HG02798 (cell line): ENCODE measurements around the gene GNB1.
"Not testable (repeated sequence)": the region's sequence is repeated elsewhere in the genome, so short reads cannot be mapped to it uniquely, and the experiment has no call there.

Experiments used
- ATAC-seq: cut with Tn5 transposase; IDR thresholded peaks from one replicate; pipeline ENCODE4 v1.9.1; 2021; ENCODE audit warnings: mild to moderate bottlenecking; ENCODE audit not compliant: unreplicated experiment, poor library complexity

Gene GNB1

DNA sequence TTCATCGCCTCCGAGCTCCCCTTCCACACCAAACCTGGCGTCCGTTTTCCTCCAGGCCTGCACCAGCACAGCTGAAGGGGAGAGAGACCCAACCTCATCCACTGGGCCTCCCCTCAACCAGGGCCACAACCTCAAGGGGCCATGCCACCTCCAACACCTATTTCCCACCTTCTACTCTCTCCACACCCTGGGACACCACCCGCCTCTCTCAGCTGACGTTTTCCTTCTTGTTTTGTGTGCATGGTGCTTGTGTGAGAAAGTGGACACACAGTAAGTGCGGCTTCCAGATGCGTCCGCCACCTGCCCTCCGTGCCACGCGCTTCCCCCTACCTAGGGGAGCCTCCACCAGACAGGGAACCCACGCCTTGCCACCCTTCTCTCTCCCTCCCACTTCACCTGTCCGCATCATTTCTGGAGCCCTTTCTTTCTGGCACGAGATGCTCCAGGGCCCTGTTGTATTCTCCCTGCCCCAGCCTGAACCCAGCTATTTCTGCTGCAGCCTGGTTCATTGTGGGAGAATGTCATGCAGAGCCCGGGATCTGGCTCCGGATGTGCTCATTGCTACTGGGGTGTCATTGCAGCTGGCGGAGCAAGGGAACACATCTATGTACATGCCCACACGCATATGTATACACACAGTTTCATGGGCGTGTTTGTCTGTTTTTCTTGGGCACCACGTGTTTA is 1.3 kb upstream of the GNB1 start:
- ATAC-seq, result no peak

DNA sequence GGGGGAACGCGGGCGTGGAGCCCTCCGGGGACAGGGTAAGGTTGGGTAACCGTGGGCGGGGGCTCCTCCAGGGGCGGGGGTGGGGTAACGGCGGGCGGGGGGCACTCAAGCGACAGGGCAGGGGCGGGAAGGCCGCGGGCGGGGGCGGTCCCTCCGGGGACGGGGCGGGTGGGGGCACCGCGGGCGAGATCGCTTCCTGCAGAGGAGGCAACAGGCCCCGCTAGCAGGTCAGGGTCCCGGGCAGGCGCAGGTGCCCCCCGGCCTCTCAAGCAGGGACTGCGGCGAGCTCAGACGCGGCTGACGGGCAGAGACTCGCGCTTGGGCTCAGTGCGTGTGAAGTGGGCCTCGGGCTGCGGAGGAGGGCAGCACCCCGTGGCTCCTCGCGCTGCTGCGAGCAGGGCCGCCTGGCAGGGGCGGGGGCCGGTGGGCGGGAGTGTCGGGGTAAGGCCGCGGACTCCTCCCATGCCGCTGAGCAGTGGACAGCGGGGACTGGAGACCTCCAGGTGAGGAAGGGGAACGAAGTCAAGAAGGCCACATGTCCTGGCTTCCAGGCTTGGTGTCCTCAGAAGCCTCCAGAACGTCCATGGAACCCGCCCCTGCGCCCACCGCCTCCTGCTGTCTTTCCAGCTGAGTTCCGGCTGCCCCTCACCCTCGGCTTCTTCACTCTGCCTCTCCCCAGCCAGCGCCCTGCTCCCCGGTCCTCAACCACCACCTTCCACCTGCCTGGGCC is 627 bp upstream of the GNB1 start:
- ATAC-seq, result no peak

GRCh38 chr1:1889847-1890505 is 911 bp downstream of the GNB1 start:
- ATAC-seq, result peak; percentile 33

DNA sequence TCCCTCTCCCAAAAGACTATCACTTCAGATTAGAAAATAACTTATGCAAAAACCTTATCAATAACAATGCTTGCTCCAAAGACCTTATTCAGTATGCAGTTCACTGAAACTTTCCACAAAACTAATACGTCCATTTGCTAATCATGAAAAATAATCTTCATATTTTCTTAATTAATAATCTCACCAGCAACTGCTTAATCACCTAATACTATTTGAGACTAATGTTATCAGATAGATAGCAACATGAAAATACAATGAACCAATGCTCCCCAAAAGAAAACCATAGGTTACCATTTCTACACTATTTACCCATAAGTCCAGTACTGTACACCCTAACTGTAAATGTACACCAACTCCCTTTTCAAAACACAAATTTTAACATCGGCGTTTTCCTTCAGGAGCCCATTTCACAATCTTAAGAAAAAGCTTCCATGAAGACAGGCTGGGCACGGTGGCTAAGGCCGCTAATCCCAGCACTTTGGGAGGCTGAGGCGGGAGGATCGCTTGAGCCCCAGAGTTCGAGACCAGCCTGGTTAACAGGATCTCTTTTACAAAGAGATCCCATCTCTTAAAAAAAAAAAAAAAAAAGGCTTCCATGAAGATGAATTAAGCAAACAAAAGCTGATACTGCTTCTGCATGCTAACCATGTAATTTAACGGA is 1.7 kb downstream of the GNB1 start:
- ATAC-seq, result no peak

DNA sequence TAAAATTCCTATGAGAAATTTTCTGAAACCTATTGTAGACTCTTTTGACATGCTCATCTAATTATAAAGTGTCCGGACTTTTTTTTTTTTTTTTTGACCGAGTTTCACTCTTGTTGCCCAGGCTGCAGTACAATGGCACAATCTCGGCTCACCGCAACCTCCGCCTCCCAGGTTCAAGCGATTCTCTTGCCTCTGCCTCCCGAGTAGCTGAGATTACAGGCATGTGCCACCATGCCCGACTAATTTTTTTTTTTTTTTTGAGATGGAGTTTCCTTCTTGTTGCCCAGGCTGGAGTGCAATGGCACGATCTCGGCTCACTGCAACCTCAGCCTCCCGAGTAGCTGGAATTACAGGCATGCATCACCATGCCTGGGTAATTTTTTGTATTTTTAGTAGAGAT is 7.0 kb downstream of the GNB1 start:
- not testable (repeated sequence) for ATAC-seq

- ATAC-seq, result no peak
These were observed 7.6 kb downstream of the GNB1 start for GRCh38 chr1:1883092-1883873.

- ATAC-seq, result no peak
These were observed 9.2 kb downstream of the GNB1 start for GRCh38 chr1:1881727-1882126.

- ATAC-seq, result no peak
These were observed 10.1 kb downstream of the GNB1 start for GRCh38 chr1:1880617-1881312.

GRCh38 chr1:1879942-1880341 is 10.9 kb downstream of the GNB1 start:
- ATAC-seq, result no peak

- no peak for ATAC-seq
These were observed 12.9 kb downstream of the GNB1 start for GRCh38 chr1:1877865-1878436.

DNA sequence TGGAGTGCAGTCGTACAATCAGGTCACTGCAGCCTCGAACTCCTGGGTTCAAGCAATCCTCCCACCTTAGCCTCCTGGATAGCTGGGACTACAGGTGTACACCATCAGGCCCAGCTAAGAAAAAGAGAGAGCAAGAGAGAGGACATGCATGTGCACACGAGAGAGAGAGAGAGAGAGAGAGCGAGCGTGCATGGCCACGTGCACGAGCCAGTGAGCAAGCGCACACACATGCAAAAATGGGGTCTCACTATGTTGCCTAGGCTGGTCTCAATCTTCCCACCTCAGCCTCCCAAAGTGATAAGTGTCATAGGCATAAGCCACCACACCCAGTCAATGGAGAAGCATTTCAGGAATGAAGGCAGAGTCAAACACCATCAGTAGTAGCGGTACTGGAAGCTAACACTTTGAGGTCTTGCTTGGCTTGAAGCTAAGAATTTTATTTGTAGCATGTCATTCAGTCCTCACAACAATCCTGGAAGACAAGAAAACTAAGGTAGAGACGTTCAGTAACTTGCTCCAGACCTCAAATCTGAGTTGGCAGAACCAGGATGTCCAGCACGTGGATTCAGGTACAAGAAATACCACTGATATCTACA is 14.5 kb downstream of the GNB1 start:
- ATAC-seq, result no peak

DNA sequence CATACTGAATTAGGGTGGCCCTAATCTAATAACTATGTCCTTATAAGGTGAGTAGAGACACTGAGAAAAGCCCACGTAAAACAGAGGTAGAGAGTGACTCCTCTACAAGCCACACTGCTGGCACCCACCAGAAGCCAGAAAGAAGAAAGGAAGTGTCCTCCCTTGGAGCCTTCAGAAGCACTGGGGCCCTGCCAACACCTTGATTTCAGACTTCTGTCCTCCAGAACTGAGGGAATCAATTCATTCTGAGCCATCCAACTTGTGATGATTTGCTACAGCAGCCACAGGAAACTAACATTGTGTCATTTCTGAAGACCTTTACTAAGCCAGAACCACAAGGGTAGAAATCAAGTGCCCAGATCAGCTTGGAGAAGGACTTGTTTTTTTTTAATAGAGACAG is 15.0 kb downstream of the GNB1 start:
- ATAC-seq, result no peak

DNA sequence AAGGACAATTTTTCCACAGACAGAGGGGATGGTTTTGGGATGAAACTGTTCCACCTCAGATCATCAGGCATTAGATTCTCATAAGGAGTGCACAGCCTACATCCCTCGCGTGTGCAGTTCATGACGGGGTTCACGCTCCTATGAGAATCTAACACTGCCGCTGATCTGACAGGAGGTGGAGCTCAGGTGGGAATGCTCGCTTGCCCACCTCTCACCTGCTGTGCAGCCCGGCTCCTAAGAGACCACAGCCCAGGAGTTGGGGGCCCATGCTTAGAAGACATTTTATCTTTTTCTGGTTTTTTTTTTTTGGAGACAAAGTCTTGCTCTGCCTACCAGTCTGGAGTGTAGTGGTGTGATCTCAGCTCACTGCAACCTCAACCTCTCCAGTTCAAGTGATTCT is 16.0 kb downstream of the GNB1 start:
- ATAC-seq, result no peak

GRCh38 chr1:1873186-1873585 is 17.7 kb downstream of the GNB1 start:
- ATAC-seq, result no peak

DNA sequence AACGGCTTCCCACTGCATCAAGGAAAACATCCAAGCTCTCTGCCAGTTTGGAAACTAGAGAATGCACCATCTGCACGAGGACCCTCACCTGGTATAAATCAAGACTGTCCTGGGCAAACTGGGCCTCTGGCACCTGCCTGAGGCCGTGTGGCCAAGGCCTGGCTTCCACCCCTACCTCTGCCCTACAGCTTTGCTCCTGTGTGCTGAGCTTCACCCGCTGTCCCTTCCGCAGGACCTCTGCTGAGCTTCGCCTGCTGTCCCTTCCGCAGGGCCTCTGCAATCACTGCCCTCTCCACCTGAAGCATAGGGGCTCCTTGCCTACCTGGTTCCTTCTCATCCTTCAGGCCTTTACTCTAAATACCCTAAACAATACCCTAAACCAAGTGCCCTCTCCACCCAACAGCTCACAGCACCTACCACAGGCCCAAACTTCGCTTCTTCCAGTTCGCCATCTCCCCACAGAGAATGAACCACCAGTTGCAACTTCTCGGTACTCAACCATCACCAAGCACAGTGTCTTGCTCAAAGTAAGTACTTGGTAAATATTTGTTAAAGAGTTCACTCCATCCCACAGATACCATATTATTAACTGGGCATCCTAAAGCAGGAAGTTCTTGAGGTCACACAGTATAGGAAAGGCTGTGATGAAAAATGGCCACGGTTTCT is 18.4 kb downstream of the GNB1 start:
- no peak for ATAC-seq

DNA sequence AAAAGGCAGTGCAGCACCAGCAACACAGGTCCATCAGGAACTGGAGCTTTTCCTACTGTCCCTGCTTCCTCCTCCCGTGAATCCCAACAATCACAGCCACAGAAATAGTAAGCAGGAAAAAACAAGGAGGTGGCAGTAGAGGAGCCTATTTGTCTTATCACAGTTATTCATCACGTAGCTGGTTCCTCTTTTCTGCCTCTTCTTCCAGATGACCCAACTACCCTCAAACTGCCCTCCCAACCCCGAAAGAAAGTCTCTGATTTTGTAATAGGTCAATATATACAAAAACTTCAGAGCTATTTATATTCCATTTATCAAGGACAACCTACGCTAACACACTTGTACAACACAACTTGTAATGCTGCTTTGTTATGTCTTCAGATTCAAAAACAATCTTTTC is 21.4 kb downstream of the GNB1 start:
- no peak for ATAC-seq

GRCh38 chr1:1867164-1867563 is 23.7 kb downstream of the GNB1 start:
- ATAC-seq, result no peak

DNA sequence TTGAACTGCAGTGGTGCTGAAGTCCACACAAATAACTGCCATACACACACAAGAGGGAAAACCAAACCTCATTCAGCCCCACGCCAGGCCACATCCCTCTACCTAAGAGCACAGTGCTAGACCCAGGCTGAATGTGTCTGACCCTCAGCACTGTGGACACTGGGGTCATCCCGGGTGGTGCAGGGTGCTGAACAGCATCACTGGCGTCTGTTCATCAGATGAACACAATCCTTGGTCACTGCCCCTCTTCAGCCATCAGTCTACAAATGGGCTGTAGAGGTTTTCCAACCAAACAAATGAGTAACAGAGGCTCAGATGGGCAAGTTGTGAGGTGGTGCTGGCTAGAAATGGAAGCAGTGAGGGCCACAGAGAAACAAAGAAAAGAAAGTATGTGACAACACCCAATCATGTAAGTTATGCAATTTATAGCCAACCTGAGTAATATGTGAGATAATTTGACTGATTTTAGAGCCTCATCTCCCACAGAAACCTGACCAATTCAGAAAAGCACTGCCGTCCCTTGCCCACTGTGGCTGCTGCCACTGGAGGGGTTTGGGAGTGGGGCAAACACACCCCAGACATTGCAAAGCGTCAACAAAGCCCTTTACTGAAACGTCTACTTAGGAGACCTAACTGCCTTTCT is 27.9 kb downstream of the GNB1 start:
- ATAC-seq, result no peak
